GM21529 (cell line): ENCODE results near the gene MANF.

Experiments used
- ATAC-seq: cut with Tn5 transposase; IDR thresholded peaks from one replicate; pipeline ENCODE4 v1.9.1; 2021; ENCODE audit not compliant: unreplicated experiment

MANF gene

DNA sequence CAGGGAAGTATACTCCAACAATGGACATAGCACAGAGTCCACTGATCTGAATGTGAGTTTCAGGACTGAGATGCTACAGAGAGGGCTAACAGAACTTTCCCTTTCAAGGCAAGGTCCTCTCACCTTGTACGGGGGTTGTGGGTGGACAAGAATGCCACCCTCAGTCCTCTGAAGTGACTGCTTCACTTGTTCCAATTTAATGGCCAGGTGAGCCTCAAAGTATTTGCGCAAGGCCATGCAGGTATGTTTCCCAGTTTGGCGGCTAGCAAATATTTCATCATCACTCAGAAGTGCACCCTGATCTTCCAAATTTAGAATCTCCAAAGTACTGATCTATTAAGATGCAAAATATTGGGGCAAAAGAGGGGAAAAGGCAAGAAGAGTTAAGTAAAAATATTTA, 44.0 kb downstream of the MANF start:
- no peak for ATAC-seq

GRCh38 chr3:51434110-51434509, 49.0 kb downstream of the MANF start:
- ATAC-seq, result no peak

DNA sequence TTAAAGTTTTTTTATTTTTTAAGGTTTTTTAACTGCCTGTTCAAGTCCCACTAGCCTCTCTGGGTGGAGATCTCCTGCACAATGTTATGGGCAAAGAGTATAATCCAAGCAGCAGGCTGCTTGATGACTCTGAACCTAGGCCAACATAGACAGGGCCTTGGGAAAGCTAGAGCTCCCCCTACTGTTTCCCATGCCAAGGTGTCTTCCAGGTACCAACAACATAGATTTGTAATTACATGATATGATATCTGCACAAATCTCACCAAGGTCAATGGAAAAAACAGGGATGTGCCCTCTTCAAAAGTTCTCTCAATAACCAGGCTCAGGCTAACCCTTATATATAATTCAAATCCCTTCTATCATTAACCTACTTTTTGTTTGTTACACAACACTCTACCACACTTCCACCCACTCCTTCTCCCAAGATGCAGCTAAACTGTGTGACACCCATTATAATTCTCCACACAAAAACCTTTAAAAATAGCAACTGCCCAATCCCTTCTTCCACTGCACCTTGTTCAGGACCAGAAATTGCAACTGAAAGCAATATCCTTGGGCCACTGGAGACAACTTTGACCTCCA, 49.7 kb downstream of the MANF start:
- peak; percentile 62 for ATAC-seq

GRCh38 chr3:51436998-51437639, 52.0 kb downstream of the MANF start:
- ATAC-seq, result no peak
